GM23338 (cell line): ENCODE results near the gene GBP5. TPM values are rescaled to one million over a fixed set of nuclear protein-coding genes. Genes with fewer than 3 reads are reported as not detected.
"Not testable (repeated sequence)": the region's sequence is repeated elsewhere in the genome, so short reads cannot be mapped to it uniquely, and the experiment has no call there.

ENCODE experiments used
- ATAC-seq: fragments of 200-7000 bp; cut with Tn5 transposase; 3 replicates; pipeline ENCODE4 v1.9.1; 2020
- DNase-seq: peaks from one replicate; pipeline ENCODE4 v3.0.0-alpha.2; 2015; ENCODE audit warnings: low spot score
- H2AFZ ChIP-seq: fragments of 200-600 bp; sonication (generic); 2 replicates; pipeline ENCODE4 v1.8.0; 2016; ENCODE audit warnings: antibody characterized with exemption, mild to moderate bottlenecking, moderate library complexity
- H3F3A ChIP-seq: fragments of 200-600 bp; sonication (generic); replicated peaks from 2 replicates; pipeline ENCODE4 v1.8.0; 2017; ENCODE audit warnings: antibody characterized with exemption, mixed run types, low read depth
- H3K27ac ChIP-seq: fragments of 200-600 bp; sonication (generic); 2 replicates; pipeline ENCODE4 v1.6.1; 2016; ENCODE audit warnings: low read depth
- H3K27me3 ChIP-seq: fragments of 200-600 bp; sonication (generic); 2 replicates; pipeline ENCODE4 v1.8.0; 2016; ENCODE audit warnings: mild to moderate bottlenecking, mixed run types, moderate library complexity; ENCODE audit not compliant: insufficient read depth
- H3K36me3 ChIP-seq: fragments of 200-600 bp; sonication (generic); 2 replicates; pipeline ENCODE4 v1.8.0; 2016; ENCODE audit warnings: mild to moderate bottlenecking; ENCODE audit not compliant: insufficient read depth
- H3K4me1 ChIP-seq: fragments of 200-600 bp; sonication (generic); 2 replicates; pipeline ENCODE4 v1.8.0; 2016; ENCODE audit warnings: mild to moderate bottlenecking, moderate library complexity; ENCODE audit not compliant: insufficient read depth
- H3K4me2 ChIP-seq: fragments of 200-600 bp; sonication (generic); 2 replicates; pipeline ENCODE4 v1.7.1; 2017; ENCODE audit warnings: mixed run types
- H3K4me3 ChIP-seq: fragments of 200-600 bp; sonication (generic); 2 replicates; pipeline ENCODE4 v1.6.1; 2016; ENCODE audit warnings: mixed run types
- H3K79me2 ChIP-seq: fragments of 200-600 bp; sonication (generic); replicated peaks from 2 replicates; pipeline ENCODE4 v1.8.0; 2017; ENCODE audit warnings: mild to moderate bottlenecking; ENCODE audit not compliant: insufficient read depth
- H3K9me2 ChIP-seq: fragments of 200-600 bp; sonication (generic); 2 replicates; pipeline ENCODE4 v1.8.0; 2017; ENCODE audit not compliant: insufficient read depth
- H4K20me1 ChIP-seq: fragments of 200-600 bp; sonication (generic); replicated peaks from 2 replicates; pipeline ENCODE4 v1.8.0; 2017; ENCODE audit warnings: mild to moderate bottlenecking; ENCODE audit not compliant: insufficient read depth
- H3K27ac Mint-ChIP-seq: 2 replicates; pipeline ENCODE4 v1.8.0; 2020; ENCODE audit warnings: inconsistent platforms, mild to moderate bottlenecking, moderate library complexity, mixed read lengths
- H3K27me3 Mint-ChIP-seq: 3 replicates; pipeline ENCODE4 v1.8.0; 2022; ENCODE audit warnings: low read depth, mild to moderate bottlenecking, moderate library complexity, mixed read lengths, inconsistent platforms; ENCODE audit not compliant: insufficient read depth, poor library complexity
- H3K36me3 Mint-ChIP-seq: 3 replicates; pipeline ENCODE4 v1.8.0; 2021; ENCODE audit warnings: low read depth, mild to moderate bottlenecking, inconsistent platforms, moderate library complexity, mixed read lengths
- H3K4me1 Mint-ChIP-seq: 3 replicates; pipeline ENCODE4 v1.8.0; 2020; ENCODE audit warnings: mild to moderate bottlenecking, inconsistent platforms, mixed read lengths
- H3K4me3 Mint-ChIP-seq: 3 replicates; pipeline ENCODE4 v1.8.0; 2021; ENCODE audit warnings: moderate library complexity, mild to moderate bottlenecking, inconsistent platforms, mixed read lengths
- H3K9me3 Mint-ChIP-seq: 3 replicates; pipeline ENCODE4 v1.8.0; 2020; ENCODE audit warnings: moderate library complexity, mild to moderate bottlenecking, inconsistent platforms, mixed read lengths
- EZH2 ChIP-seq: fragments of 200-600 bp; sonication (generic); IDR thresholded peaks from one replicate; pipeline ENCODE4 v1.8.0; 2017; ENCODE audit warnings: antibody characterized with exemption, mild to moderate bottlenecking, low read depth; ENCODE audit not compliant: unreplicated experiment
- EZH2phosphoT487 ChIP-seq: fragments of 200-600 bp; sonication (generic); IDR thresholded peaks from one replicate; pipeline ENCODE4 v1.8.1; 2018; ENCODE audit warnings: antibody characterized with exemption; ENCODE audit not compliant: unreplicated experiment
- JUNB ChIP-seq: IDR thresholded peaks from one replicate; pipeline ENCODE4 v1.6.1; 2016; ENCODE audit warnings: antibody characterized with exemption; ENCODE audit not compliant: unreplicated experiment
- STAT1 ChIP-seq: IDR thresholded peaks from one replicate; pipeline ENCODE4 v1.6.1; 2016; ENCODE audit warnings: antibody characterized with exemption; ENCODE audit not compliant: unreplicated experiment
- ZNF331 ChIP-seq: fragments of 250-450 bp; sonication (Bioruptor Pico); IDR thresholded peaks from 2 replicates; pipeline ENCODE4 v1.5.0; 2020; ENCODE audit warnings: low read depth, mild to moderate bottlenecking, moderate library complexity
- polyA plus RNA-seq: library from polyadenylated mRNA; unstranded; fragments of >200 nt; fragmentation: Nextera tagmentation; extraction: Ambion mirVana; gene quantifications from 2 replicates; pipeline ENCODE4 v1.2.1, GENCODE V29; 2016
- total RNA-seq: library from RNA; depleted of rRNA; stranded (reverse); fragments of >200 nt; shearing (Covaris generic); gene quantifications from 2 replicates; pipeline ENCODE4 v1.2.3, GENCODE V29; 2014
- TF ChIP-seq, protein P1 (sequence below): fragments of 250-450 bp; sonication (Bioruptor Pico); IDR thresholded peaks from 2 replicates; pipeline ENCODE4 v1.5.0; 2020; ENCODE audit warnings: mild to moderate bottlenecking, moderate library complexity
- TF ChIP-seq, protein P2 (sequence below): IDR thresholded peaks from 2 replicates; pipeline ENCODE4 v1.6.1; 2016; ENCODE audit warnings: antibody characterized with exemption
- TF ChIP-seq, protein P3 (sequence below), 2 experiments: fragments of 200-600 bp in 1 of 2; sonication (generic) in 1 of 2; conservative IDR thresholded peaks; 2 replicates each; pipeline versions ENCODE4 v1.5.1 to v1.6.1; 2016 to 2017; ENCODE audit warnings: antibody characterized with exemption in 2 of 2, low read depth in 2 of 2, mild to moderate bottlenecking in 2 of 2, moderate library complexity in 1 of 2

GBP5 gene
- total and polyA plus RNA-seq, 2 experiments from 2014 or later, result not detected

- TF ChIP-seq, protein P1, sequence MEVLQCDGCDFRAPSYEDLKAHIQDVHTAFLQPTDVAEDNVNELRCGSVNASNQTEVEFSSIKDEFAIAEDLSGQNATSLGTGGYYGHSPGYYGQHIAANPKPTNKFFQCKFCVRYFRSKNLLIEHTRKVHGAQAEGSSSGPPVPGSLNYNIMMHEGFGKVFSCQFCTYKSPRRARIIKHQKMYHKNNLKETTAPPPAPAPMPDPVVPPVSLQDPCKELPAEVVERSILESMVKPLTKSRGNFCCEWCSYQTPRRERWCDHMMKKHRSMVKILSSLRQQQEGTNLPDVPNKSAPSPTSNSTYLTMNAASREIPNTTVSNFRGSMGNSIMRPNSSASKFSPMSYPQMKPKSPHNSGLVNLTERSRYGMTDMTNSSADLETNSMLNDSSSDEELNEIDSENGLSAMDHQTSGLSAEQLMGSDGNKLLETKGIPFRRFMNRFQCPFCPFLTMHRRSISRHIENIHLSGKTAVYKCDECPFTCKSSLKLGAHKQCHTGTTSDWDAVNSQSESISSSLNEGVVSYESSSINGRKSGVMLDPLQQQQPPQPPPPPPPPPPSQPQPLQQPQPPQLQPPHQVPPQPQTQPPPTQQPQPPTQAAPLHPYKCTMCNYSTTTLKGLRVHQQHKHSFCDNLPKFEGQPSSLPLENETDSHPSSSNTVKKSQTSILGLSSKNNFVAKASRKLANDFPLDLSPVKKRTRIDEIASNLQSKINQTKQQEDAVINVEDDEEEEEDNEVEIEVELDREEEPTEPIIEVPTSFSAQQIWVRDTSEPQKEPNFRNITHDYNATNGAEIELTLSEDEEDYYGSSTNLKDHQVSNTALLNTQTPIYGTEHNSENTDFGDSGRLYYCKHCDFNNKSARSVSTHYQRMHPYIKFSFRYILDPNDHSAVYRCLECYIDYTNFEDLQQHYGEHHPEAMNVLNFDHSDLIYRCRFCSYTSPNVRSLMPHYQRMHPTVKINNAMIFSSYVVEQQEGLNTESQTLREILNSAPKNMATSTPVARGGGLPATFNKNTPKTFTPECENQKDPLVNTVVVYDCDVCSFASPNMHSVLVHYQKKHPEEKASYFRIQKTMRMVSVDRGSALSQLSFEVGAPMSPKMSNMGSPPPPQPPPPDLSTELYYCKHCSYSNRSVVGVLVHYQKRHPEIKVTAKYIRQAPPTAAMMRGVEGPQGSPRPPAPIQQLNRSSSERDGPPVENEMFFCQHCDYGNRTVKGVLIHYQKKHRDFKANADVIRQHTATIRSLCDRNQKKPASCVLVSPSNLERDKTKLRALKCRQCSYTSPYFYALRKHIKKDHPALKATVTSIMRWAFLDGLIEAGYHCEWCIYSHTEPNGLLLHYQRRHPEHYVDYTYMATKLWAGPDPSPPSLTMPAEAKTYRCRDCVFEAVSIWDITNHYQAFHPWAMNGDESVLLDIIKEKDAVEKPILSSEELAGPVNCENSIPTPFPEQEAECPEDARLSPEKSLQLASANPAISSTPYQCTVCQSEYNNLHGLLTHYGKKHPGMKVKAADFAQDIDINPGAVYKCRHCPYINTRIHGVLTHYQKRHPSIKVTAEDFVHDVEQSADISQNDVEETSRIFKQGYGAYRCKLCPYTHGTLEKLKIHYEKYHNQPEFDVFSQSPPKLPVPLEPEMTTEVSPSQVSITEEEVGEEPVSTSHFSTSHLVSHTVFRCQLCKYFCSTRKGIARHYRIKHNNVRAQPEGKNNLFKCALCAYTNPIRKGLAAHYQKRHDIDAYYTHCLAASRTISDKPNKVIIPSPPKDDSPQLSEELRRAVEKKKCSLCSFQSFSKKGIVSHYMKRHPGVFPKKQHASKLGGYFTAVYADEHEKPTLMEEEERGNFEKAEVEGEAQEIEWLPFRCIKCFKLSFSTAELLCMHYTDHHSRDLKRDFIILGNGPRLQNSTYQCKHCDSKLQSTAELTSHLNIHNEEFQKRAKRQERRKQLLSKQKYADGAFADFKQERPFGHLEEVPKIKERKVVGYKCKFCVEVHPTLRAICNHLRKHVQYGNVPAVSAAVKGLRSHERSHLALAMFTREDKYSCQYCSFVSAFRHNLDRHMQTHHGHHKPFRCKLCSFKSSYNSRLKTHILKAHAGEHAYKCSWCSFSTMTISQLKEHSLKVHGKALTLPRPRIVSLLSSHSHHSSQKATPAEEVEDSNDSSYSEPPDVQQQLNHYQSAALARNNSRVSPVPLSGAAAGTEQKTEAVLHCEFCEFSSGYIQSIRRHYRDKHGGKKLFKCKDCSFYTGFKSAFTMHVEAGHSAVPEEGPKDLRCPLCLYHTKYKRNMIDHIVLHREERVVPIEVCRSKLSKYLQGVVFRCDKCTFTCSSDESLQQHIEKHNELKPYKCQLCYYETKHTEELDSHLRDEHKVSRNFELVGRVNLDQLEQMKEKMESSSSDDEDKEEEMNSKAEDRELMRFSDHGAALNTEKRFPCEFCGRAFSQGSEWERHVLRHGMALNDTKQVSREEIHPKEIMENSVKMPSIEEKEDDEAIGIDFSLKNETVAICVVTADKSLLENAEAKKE (CRISPR knock-in tag), result no peak
- TF ChIP-seq STAT1, result no peak
- no peak for TF ChIP-seq EZH2phosphoT487
- TF ChIP-seq, protein P2, sequence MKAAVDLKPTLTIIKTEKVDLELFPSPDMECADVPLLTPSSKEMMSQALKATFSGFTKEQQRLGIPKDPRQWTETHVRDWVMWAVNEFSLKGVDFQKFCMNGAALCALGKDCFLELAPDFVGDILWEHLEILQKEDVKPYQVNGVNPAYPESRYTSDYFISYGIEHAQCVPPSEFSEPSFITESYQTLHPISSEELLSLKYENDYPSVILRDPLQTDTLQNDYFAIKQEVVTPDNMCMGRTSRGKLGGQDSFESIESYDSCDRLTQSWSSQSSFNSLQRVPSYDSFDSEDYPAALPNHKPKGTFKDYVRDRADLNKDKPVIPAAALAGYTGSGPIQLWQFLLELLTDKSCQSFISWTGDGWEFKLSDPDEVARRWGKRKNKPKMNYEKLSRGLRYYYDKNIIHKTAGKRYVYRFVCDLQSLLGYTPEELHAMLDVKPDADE, result no peak
- TF ChIP-seq, protein P3, sequence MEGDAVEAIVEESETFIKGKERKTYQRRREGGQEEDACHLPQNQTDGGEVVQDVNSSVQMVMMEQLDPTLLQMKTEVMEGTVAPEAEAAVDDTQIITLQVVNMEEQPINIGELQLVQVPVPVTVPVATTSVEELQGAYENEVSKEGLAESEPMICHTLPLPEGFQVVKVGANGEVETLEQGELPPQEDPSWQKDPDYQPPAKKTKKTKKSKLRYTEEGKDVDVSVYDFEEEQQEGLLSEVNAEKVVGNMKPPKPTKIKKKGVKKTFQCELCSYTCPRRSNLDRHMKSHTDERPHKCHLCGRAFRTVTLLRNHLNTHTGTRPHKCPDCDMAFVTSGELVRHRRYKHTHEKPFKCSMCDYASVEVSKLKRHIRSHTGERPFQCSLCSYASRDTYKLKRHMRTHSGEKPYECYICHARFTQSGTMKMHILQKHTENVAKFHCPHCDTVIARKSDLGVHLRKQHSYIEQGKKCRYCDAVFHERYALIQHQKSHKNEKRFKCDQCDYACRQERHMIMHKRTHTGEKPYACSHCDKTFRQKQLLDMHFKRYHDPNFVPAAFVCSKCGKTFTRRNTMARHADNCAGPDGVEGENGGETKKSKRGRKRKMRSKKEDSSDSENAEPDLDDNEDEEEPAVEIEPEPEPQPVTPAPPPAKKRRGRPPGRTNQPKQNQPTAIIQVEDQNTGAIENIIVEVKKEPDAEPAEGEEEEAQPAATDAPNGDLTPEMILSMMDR (conservative IDR thresholded peaks at IDR 0.05; ENCODE audit: low read depth in 2 of 2), result no peak
- TF ChIP-seq JUNB, result no peak
- no peak for TF ChIP-seq ZNF331 (CRISPR knock-in tag)
- no peak for TF ChIP-seq EZH2
Observed at GRCh38 chr1:89285745-89286380, 13.2 kb upstream of the GBP5 start (continued).

- not testable (repeated sequence) for H3K4me1 Mint-ChIP-seq, H3K4me3 ChIP-seq, H3K36me3 ChIP-seq, DNase-seq, H3K4me2 ChIP-seq, H3K36me3 Mint-ChIP-seq, H3K4me1 ChIP-seq, H3K79me2 ChIP-seq, H3K27ac ChIP-seq, ATAC-seq, H3K4me3 Mint-ChIP-seq, H3F3A ChIP-seq, H3K27me3 ChIP-seq, H2AFZ ChIP-seq, H3K9me3 Mint-ChIP-seq, H3K9me2 ChIP-seq, H3K27me3 Mint-ChIP-seq, H3K27ac Mint-ChIP-seq, H4K20me1 ChIP-seq
Observed at GRCh38 chr1:89284078-89284763, 11.6 kb upstream of the GBP5 start.
